CD4-positive, alpha-beta T cell treated with Interleukin-12 subunit alpha and Interleukin-12 subunit beta, for 1 hour (primary cell): ENCODE data around the gene ADI1.

ENCODE experiments used
- DNase-seq: peaks from one replicate; pipeline ENCODE4 v3.0.0-alpha.2; 2020

The ADI1 gene, protein sequence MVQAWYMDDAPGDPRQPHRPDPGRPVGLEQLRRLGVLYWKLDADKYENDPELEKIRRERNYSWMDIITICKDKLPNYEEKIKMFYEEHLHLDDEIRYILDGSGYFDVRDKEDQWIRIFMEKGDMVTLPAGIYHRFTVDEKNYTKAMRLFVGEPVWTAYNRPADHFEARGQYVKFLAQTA

GRCh38 chr2:3519255-3520205 lies at the start of gene ADI1:
Gene ADI1, minus strand, starts transcription at chr2:3519531. Its CDS starts 44 bp downstream, at chr2:3519487.
- DNase-seq: peak; percentile 80

DNA sequence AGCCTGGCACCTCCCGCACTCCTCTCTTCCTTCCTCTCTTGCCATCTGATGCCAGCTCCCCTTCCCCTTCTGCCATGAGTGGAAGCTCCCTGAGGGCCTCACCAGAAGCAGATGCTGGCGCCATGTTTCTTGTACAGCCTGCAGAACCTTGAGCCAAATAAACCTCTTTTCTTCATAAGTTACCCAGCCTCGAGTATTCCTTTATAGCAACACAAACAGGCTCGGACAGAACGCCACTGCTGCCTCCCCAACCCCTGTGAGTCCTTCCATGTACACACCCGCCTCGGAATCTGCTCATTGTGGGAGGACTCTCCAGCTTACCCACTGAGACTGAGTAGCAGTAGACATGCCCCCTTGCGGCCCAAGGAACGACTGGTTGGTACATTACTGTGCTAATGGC lies 47.5 kb upstream of the ADI1 start:
- DNase-seq: no peak

GRCh38 chr2:3565117-3565516 lies 45.8 kb upstream of the ADI1 start:
- no peak for DNase-seq

DNA sequence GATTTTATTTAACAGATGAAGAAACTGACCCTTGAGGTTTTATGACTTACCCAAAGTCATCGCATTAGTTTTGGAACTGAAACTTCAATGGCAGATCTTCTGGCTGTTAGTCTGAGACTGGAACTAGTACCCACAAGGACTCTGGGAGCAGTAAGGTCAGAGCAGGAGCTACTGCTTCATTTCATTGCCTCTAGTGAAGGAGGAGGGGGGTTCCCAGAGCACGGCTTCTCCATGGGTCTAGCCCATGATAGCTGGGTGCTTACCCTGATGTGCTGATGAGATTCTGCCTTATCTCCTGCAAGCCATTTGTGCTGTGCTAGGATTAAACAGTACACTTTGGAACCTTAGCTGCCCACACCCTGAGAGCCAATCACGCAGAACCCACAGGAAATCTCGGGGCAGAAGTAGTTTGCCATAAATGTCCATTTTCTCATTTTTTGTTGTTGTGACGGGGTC lies 44.2 kb upstream of the ADI1 start:
- DNase-seq: no peak

GRCh38 chr2:3558205-3559014 lies 39.1 kb upstream of the ADI1 start, which contains the start of gene RNASEH1:
Gene RNASEH1, minus strand, starts transcription at chr2:3558333. Its CDS starts 73 bp downstream, at chr2:3558260.
- peak; percentile 97 for DNase-seq

DNA sequence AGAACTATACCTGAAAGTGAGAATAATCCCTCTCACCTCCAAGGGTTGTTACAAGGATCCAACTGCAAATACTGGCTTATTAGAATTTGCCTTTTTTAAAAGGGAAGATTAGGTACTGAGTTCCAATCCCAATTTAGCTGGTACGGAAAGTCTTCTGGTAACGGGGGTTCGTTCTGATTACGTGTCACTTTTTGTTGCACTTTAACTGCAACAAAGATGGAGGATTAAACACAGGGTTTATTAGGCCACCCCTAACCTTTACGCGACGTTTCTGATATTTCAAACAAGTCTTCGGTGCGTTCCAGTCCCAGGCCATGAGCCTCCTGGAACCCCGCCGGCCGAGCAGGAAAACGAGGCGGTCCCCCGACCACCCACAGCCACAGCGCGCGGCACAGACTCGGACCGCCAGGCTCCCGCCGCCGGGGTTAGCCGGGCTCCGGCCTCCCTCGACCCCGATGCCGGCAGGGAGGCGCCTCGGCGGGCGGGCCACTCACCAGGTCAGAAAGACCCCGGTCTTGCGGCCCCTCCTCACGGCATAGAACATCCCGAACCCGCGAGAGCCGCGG lies 38.4 kb upstream of the ADI1 start:
- DNase-seq: no peak

- no peak for DNase-seq
Measured at GRCh38 chr2:3553946-3554345, 34.6 kb upstream of the ADI1 start.

GRCh38 chr2:3547915-3548314 lies 28.6 kb upstream of the ADI1 start:
- no peak for DNase-seq

GRCh38 chr2:3545788-3546478 lies 26.6 kb upstream of the ADI1 start:
- DNase-seq: no peak

- no peak for DNase-seq
Measured at GRCh38 chr2:3543023-3543683, 23.8 kb upstream of the ADI1 start.

DNA sequence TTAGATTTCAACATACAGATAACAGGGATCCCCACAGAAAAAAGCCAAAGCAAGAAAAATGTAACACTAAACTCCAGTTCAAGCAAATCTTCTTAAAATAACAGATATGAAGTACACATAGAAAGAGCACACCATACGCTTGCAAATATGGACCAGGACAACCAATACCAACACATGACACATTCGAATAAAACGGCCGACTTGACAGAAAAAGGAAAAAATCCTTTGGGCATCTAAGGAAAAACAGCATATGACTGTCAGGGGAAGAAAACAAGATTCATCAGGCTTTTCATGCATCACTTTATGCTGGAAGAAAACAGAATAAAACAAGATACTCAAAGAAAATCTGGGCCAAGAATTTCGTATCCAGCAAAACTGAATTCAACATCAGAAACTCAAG lies 22.8 kb upstream of the ADI1 start:
- no peak for DNase-seq

DNA sequence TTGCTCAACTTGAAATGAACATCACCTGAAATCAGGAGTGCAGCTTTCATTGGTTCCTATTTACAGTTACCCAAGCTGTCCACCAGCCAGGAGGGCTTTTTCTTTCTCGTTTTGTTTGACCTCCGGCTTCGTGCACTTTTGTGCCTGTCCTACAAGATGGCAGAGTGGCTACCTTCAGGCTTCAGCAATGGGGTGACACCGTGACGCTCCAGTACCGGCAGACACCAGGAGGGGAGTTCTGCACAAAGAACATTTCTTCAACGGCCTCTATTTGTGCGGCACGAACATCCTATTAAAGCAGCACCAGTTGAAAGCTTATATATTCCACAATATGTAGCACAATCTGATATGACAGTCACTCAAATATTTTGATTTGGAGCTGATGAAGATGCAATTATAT lies 20.5 kb upstream of the ADI1 start:
- DNase-seq: no peak

- no peak for DNase-seq
Measured at GRCh38 chr2:3536682-3537632, 17.6 kb upstream of the ADI1 start.

- DNase-seq: no peak
Measured at GRCh38 chr2:3535794-3536681, 16.7 kb upstream of the ADI1 start.

GRCh38 chr2:3535467-3535793 lies 16.1 kb upstream of the ADI1 start:
- no peak for DNase-seq

- no peak for DNase-seq
Measured at GRCh38 chr2:3534251-3534814, 15.0 kb upstream of the ADI1 start.

DNA sequence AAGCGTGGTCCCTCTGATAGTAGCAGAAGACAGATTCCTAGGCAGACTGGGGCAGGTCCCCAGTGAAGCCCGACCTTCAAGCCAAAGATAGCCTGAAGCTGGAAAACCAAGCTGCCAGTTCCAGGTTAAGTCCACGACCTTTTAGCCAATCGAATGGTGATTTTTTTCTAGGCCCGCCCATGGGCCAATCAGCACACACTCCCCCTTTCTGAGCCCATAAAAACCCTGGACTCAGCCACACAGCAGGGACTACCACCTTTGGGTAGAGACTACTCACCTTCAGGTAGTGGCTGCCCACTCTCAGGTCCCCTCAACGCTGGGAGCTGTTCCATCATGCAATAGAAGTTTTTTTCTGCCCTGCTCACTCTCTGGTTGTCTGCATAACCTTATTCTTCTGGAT lies 14.5 kb upstream of the ADI1 start:
- no peak for DNase-seq

- no peak for DNase-seq
Measured at GRCh38 chr2:3532941-3533340, 13.6 kb upstream of the ADI1 start.

DNA sequence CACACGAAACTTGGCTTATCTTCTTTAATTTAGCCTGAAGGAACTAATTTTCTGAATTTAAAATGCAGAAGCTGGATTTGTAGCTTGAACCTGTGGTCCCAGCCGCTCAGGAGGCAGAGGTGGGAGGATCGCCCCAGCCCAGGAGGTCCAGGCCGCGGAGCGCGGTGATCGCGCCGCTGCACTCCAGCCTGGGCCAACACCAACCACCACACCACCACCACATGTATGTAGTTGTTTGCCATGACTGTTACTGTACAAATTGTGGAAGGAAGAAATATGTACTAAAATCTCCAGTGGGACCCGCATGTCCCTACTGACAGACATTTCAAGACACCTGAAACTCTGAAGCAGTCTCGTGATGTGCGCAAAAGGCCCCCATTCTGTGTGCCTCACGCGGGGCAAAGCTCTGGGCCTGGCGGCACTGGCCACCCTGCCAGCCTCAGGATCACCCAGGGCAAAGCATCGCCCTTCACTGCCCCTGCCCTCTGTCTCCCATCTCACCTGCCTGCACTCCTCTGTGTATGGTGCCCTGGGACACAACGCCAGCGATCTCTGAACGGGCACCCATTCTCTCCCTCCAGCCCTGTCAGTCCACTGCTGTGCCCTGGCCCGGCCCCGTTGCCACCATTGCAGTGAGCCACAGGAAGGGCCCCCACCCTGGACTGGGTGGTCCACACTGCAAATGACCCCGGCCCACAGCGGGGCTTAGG lies 10.1 kb upstream of the ADI1 start:
- no peak for DNase-seq
